Measurements from ENCODE around the gene ADM5. TPM values are rescaled to one million over a fixed set of nuclear protein-coding genes. Genes with fewer than 3 reads are reported as not detected.

ADM5 gene
- polyA plus RNA-seq, 1 donor from 2014 or later: 7.2 TPM

- no peak for TF ChIP-seq CTCF (IDR thresholded peaks at IDR 0.05; ENCODE audit: poor library complexity, severe bottlenecking)
- TF ChIP-seq POLR2AphosphoS5 (IDR thresholded peaks at IDR 0.05): no peak
- no peak for TF ChIP-seq REST (IDR thresholded peaks at IDR 0.05; ENCODE audit: borderline replicate concordance)
- no peak for TF ChIP-seq TAF1 (IDR thresholded peaks at IDR 0.05; ENCODE audit: low read depth)
- no peak for TF ChIP-seq SMC3 (conservative IDR thresholded peaks at IDR 0.05; ENCODE audit: poor library complexity)
- TF ChIP-seq MXI1 (conservative IDR thresholded peaks at IDR 0.05; ENCODE audit: poor library complexity, severe bottlenecking): no peak
- no peak overlapping the region for H3K9ac ChIP-seq (ENCODE audit: low read length)
- H2AFZ ChIP-seq (ENCODE audit: low read depth, low read length): no peak overlapping the region
- H3K4me2 ChIP-seq (ENCODE audit: low read length): no peak overlapping the region
- H3K27me3 ChIP-seq (ENCODE audit: insufficient read depth, low read depth, low read length): no peaks in the 10 kb centered on the region
- no peak overlapping the region for H3K4me3 ChIP-seq (ENCODE audit: low read length)
- H4K20me1 ChIP-seq (ENCODE audit: insufficient read depth): no peaks in the 10 kb centered on the region
- no peaks in the 10 kb centered on the region for H3K9me3 ChIP-seq (ENCODE audit: low read length)
- no peak overlapping the region for H3K27ac ChIP-seq (ENCODE audit: low read length)
- H3K79me2 ChIP-seq (replicated peaks; ENCODE audit: insufficient read depth, low read length): peaks cover 2% of the 10 kb centered on the region
- H3K36me3 ChIP-seq (ENCODE audit: insufficient read depth, low read length): no peaks in the 10 kb centered on the region
- no peaks in the 10 kb centered on the region for H3F3A ChIP-seq (ENCODE audit: insufficient read depth, low read length, poor library complexity, severe bottlenecking)
- no peaks in the 10 kb centered on the region for H3K9me2 ChIP-seq (ENCODE audit: insufficient read depth, low read length)
Observed at GRCh38 chr19:49686503-49687088, 2.8 kb upstream of the ADM5 start.

GRCh38 chr19:49687150-49687549, 2.2 kb upstream of the ADM5 start:
- TF ChIP-seq MXI1 (conservative IDR thresholded peaks at IDR 0.05; ENCODE audit: poor library complexity, severe bottlenecking): no peak
- TF ChIP-seq RAD21 (conservative IDR thresholded peaks at IDR 0.05): no peak
- no peak for TF ChIP-seq EZH2 (IDR thresholded peaks at IDR 0.05; ENCODE audit: borderline replicate concordance, insufficient read depth, low read length, poor library complexity, severe bottlenecking)
- TF ChIP-seq EP300 (conservative IDR thresholded peaks at IDR 0.05; ENCODE audit: poor library complexity, severe bottlenecking): no peak
- no peak for TF ChIP-seq CTCF (IDR thresholded peaks at IDR 0.05; ENCODE audit: poor library complexity, severe bottlenecking)
- TF ChIP-seq SMC3 (conservative IDR thresholded peaks at IDR 0.05; ENCODE audit: poor library complexity): no peak
- TF ChIP-seq POLR2AphosphoS5 (IDR thresholded peaks at IDR 0.05): no peak
- no peak for TF ChIP-seq TAF1 (IDR thresholded peaks at IDR 0.05; ENCODE audit: low read depth)
- no peak overlapping the region for H3K27ac ChIP-seq (ENCODE audit: low read length)

More at GRCh38 chr19:49687150-49687549, 2.2 kb upstream of the ADM5 start:
- Histone ChIP-seq H3K79me2 (replicated peaks; ENCODE audit: insufficient read depth, low read length) (peaks cover 7% of the 10 kb centered on the region), H3K9me2 (ENCODE audit: insufficient read depth, low read length) (no peaks in the 10 kb centered on the region), H3K27me3 (ENCODE audit: insufficient read depth, low read depth, low read length) (no peaks in the 10 kb centered on the region), H3F3A (ENCODE audit: insufficient read depth, low read length, poor library complexity, severe bottlenecking) (no peaks in the 10 kb centered on the region), H3K36me3 (ENCODE audit: insufficient read depth, low read length) (no peaks in the 10 kb centered on the region), H2AFZ (ENCODE audit: low read depth, low read length) (no peak overlapping the region), H3K4me3 (ENCODE audit: low read length) (no peak overlapping the region), H3K9me3 (ENCODE audit: low read length) (no peaks in the 10 kb centered on the region), H3K9ac (ENCODE audit: low read length) (no peak overlapping the region), H4K20me1 (ENCODE audit: insufficient read depth) (no peaks in the 10 kb centered on the region), H3K4me2 (ENCODE audit: low read length) (no peak overlapping the region)

Measured in neural cell (in vitro differentiated cells).